Stimulated activated CD4-positive, alpha-beta T cell treated with anti-CD3 and anti-CD28 coated beads, Interleukin-1b, Interleukin-23, amount 100 ng/mL, for 24 hours (primary cell): ENCODE data around the gene FA2H.
A peak's percentile ranks its signal among the peaks of the same experiment; 100 is the strongest.
"Not testable (repeated sequence)": the region's sequence is repeated elsewhere in the genome, so short reads cannot be mapped to it uniquely, and the experiment has no call there.

ENCODE experiments used
- DNase-seq, 4 experiments: peaks; one replicate each; pipeline ENCODE4 v3.0.0-alpha.2; 2020; ENCODE audit warnings: low read depth in 4 of 4, low spot score in 1 of 4

Gene FA2H

GRCh38 chr16:74774223-74775139 is at the start of gene FA2H:
TSS of gene FA2H (minus strand) at chr16:74774820. CDS start at chr16:74774755, 65 bp downstream.
- DNase-seq: peak; percentile 12 to 62 (median 30)

- no peak for DNase-seq
These were observed 43.2 kb upstream of the FA2H start for GRCh38 chr16:74817851-74818250.

GRCh38 chr16:74813109-74813641 is 38.6 kb upstream of the FA2H start:
- DNase-seq: peak; percentile 42 to 68 (median 60)

GRCh38 chr16:74811911-74812310 is 37.3 kb upstream of the FA2H start:
- no peak for DNase-seq

GRCh38 chr16:74811216-74811615 is 36.6 kb upstream of the FA2H start:
- DNase-seq: not testable (repeated sequence)

- no peak for DNase-seq
These were observed 32.5 kb upstream of the FA2H start for GRCh38 chr16:74807052-74807646.

GRCh38 chr16:74800216-74800871 is 25.7 kb upstream of the FA2H start:
- no peak for DNase-seq

- no peak for DNase-seq
These were observed 22.8 kb upstream of the FA2H start for GRCh38 chr16:74797414-74797813.

GRCh38 chr16:74795104-74795503 is 20.5 kb upstream of the FA2H start:
- DNase-seq: no peak

GRCh38 chr16:74794668-74795067 is 20.0 kb upstream of the FA2H start:
- DNase-seq: no peak

- no peak for DNase-seq
These were observed 19.0 kb upstream of the FA2H start for GRCh38 chr16:74793571-74793970.

- no peak for DNase-seq
These were observed 17.6 kb upstream of the FA2H start for GRCh38 chr16:74792225-74792624.

GRCh38 chr16:74791749-74792148 is 17.1 kb upstream of the FA2H start:
- DNase-seq: not testable (repeated sequence)

GRCh38 chr16:74788108-74788507 is 13.5 kb upstream of the FA2H start:
- no peak for DNase-seq

GRCh38 chr16:74785031-74785430 is 10.4 kb upstream of the FA2H start:
- DNase-seq: no peak

GRCh38 chr16:74778646-74779045 is 4.0 kb upstream of the FA2H start:
- DNase-seq: no peak

GRCh38 chr16:74776926-74777325 is 2.3 kb upstream of the FA2H start:
- no peak for DNase-seq

- DNase-seq: no peak
These were observed 635 bp upstream of the FA2H start for GRCh38 chr16:74775255-74775654.

GRCh38 chr16:74773446-74774222 is 986 bp downstream of the FA2H start:
- no peak for DNase-seq

- no peak for DNase-seq
These were observed 2.8 kb downstream of the FA2H start for GRCh38 chr16:74771656-74772315.
